Measurements from ENCODE around the gene PDE11A. TPM values are rescaled to one million over a fixed set of nuclear protein-coding genes. Genes with fewer than 3 reads are reported as not detected.
"Not testable (repeated sequence)": the region's sequence is repeated elsewhere in the genome, so short reads cannot be mapped to it uniquely, and the experiment has no call there.

The PDE11A gene
- total RNA-seq, 1 donor from 2014 or later: 2.0 TPM

DNA sequence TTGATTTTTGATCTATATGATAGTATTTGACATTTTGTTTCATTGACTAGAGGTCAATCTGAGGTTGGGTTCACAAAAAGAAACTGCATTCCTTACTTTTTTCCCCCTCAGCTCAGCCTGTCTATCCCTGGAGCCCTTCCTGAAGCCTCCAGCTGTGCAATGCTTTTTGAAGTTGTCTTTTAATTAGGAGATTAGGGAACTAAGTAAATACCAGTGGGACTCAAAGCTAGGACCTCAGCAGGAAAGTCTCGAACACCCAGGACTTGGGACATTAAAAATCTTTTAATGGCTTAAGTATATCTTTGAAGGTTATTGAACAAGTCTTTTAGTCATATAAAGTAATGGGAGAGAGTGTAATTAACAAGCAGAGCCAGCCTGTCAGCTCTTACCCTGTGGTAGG is 220.2 kb downstream of the PDE11A start:
- peaks cover 3% of the 10 kb centered on the region for H3K9me3 Mint-ChIP-seq
- TF ChIP-seq, protein P1, sequence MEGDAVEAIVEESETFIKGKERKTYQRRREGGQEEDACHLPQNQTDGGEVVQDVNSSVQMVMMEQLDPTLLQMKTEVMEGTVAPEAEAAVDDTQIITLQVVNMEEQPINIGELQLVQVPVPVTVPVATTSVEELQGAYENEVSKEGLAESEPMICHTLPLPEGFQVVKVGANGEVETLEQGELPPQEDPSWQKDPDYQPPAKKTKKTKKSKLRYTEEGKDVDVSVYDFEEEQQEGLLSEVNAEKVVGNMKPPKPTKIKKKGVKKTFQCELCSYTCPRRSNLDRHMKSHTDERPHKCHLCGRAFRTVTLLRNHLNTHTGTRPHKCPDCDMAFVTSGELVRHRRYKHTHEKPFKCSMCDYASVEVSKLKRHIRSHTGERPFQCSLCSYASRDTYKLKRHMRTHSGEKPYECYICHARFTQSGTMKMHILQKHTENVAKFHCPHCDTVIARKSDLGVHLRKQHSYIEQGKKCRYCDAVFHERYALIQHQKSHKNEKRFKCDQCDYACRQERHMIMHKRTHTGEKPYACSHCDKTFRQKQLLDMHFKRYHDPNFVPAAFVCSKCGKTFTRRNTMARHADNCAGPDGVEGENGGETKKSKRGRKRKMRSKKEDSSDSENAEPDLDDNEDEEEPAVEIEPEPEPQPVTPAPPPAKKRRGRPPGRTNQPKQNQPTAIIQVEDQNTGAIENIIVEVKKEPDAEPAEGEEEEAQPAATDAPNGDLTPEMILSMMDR (conservative IDR thresholded peaks at IDR 0.05): no peak
- no peak overlapping the region for H3K4me3 Mint-ChIP-seq
- no peak overlapping the region for H3K27ac Mint-ChIP-seq
- no peak for DNase-seq (ENCODE audit: extremely low spot score, unreplicated experiment)
- H3K4me1 Mint-ChIP-seq (ENCODE audit: unreplicated experiment): peaks cover 10% of the 10 kb centered on the region
- no peaks in the 10 kb centered on the region for H3K27me3 Mint-ChIP-seq
- no peaks in the 10 kb centered on the region for H3K36me3 Mint-ChIP-seq

DNA sequence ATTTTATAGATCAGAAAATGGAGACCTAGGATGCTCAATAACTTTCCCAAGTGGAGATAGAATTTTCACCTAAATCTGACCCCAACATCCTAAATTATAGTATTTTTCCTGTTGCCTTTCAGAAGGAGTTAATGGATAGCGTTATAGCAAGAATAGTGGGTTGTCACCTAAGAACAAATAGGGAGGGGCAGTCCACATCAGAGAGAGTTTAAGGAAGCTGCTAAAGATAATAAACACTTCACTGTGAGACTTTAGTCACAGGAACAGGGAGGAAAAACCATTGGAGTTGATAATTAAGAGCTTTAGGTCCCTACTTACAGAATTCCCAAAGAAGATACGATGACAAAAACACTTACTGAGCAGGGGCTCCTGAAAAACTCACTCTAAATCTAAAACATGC is 229.4 kb downstream of the PDE11A start:
- Mint-ChIP-seq H3K9me3 (no peaks in the 10 kb centered on the region), H3K4me3 (no peak overlapping the region), H3K4me1 (ENCODE audit: unreplicated experiment) (no peaks in the 10 kb centered on the region), H3K27ac (no peak overlapping the region), H3K36me3 (no peaks in the 10 kb centered on the region), H3K27me3 (peaks cover 3% of the 10 kb centered on the region)
- DNase-seq (ENCODE audit: extremely low spot score, unreplicated experiment): no peak
- TF ChIP-seq, protein P1 (conservative IDR thresholded peaks at IDR 0.05): no peak

DNA sequence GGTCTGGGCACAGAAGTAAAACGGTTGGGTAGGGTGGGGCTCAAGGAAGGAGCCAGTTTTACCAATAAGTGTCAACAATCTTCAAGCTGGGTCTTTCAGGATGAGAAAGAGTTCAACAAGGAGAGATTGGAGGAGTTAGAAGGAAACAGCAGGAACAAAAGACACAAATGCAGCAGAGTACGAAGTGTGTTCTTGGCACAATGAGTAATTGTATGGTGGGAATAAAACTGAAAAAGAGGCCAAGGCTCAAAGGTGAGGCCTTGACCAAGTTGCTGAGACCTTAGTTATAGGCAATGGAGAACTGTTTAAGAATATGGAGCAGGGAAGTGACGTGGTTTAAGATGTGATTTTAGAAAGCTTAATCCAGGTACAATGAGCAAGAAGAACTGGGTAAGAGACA is 230.3 kb downstream of the PDE11A start:
- Mint-ChIP-seq H3K36me3 (no peaks in the 10 kb centered on the region), H3K27me3 (peaks cover 3% of the 10 kb centered on the region), H3K9me3 (peaks cover 6% of the 10 kb centered on the region), H3K4me1 (ENCODE audit: unreplicated experiment) (no peaks in the 10 kb centered on the region), H3K27ac (no peak overlapping the region), H3K4me3 (no peak overlapping the region)
- DNase-seq (ENCODE audit: extremely low spot score, unreplicated experiment): no peak
- TF ChIP-seq, protein P1 (conservative IDR thresholded peaks at IDR 0.05): no peak

DNA sequence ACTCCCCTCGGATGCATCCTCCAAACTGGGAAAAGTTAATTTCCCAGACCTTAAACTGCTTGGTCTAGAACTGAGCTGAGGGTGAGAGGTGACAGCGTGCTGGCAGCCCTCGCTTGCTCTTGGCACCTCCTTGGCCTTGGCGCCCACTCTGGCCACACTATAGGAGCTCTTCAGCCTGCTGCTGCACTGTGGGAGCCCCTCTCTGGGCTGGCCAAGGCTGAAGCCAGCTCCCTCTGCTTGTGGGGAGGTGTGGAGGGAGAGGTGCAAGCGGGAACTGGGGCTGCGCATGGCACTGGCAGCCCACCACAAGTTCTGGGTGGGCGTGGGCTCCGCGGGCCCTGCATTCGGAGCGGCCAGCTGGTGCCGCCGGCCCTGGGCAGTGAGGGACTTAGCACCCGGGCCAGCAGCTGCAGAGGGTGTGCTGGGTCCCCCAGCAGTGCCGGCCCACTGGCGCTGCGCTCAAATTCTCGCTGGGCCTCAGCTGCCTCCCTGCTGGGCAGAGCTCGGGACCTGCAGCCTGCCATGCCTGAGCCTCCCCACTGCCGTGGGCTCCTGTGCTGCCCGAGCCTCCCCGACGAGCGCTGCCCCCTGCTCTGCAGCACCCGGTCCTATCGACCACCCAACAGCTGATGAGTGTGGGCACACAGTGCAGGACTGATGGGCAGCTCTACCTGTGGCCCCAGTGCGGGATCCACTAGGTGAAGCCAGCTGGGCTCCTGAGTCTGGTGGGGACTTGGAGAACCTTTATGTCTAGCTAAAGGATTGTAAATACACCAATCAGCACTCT is 237.0 kb downstream of the PDE11A start:
- H3K27ac Mint-ChIP-seq; H3K4me3 Mint-ChIP-seq; H3K4me1 Mint-ChIP-seq (ENCODE audit: unreplicated experiment); DNase-seq (ENCODE audit: extremely low spot score, unreplicated experiment); H3K36me3 Mint-ChIP-seq; H3K27me3 Mint-ChIP-seq: not testable (repeated sequence)
- H3K9me3 Mint-ChIP-seq: peaks cover 14% of the 10 kb centered on the region

DNA sequence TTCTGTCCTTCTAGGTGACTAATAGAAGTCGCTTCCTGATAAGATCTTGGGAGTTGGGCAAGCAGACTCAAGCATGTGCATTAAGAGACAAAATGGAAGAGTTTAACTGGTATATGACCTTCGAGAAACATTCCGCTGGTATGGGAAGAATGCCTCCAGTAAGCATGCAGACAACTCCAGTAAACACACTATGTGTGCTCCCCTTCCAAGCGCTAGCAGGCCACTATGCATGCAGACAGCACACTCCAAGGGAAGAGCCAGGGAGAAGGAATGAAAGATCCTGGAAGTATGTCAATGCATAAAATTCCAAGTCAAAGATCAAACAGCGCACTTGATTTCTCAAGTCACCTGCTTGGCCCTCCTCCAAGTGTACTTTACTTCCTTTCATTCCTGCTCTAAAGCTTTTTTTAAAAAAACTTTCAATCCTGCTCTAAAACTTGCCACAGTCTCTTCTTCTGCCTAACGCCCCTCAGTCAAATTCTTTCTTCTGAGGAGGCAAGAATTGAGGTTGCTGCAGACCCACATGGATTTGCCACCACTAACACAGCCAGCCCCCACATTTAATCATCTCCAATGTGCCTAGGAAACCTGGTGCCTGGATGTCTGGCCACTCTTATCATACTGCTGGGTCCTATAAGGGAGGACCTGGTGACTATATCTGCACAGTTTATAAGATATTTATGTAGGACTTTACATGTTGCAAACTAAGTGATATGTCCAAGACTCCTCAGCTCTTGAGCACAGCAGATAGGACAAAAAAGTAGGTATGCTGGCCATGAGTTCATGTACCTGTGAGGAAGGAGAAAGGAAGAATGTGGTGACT is 239.8 kb downstream of the PDE11A start:
- Mint-ChIP-seq H3K36me3 (no peaks in the 10 kb centered on the region), H3K4me1 (ENCODE audit: unreplicated experiment) (no peaks in the 10 kb centered on the region), H3K27me3 (no peaks in the 10 kb centered on the region), H3K4me3 (no peak overlapping the region), H3K27ac (no peak overlapping the region), H3K9me3 (peaks cover 14% of the 10 kb centered on the region)
- DNase-seq (ENCODE audit: extremely low spot score, unreplicated experiment): no peak
- TF ChIP-seq, protein P1 (conservative IDR thresholded peaks at IDR 0.05): no peak

DNA sequence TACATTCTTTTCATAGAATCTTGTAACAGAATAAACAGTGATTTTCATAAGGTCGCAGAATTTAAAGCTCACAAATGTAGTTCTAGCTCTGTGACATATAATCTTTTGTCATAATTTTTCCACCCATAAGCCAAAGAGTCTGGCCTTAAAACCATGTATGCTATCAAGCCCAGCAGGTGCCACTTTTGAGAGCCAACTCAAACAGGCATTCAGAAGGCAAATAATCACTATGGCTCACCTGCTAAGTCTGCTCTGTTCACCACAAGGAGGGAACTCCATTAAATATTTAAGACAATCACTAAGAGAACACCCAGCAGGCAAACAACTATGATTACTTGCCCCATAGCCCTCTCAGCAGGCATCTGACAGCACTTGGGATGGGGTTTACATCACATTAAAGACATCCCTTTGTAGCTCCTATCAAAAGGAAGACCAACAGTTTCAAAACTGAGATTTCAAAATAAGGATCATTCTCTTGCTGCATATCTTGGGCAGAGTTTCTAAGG is 241.6 kb downstream of the PDE11A start:
- Mint-ChIP-seq H3K4me3 (no peak overlapping the region), H3K27ac (no peak overlapping the region), H3K4me1 (ENCODE audit: unreplicated experiment) (no peaks in the 10 kb centered on the region)

More for the DNA sequence above, 241.6 kb downstream of the PDE11A start:
- Mint-ChIP-seq H3K36me3 (no peaks in the 10 kb centered on the region), H3K27me3 (no peaks in the 10 kb centered on the region), H3K9me3 (peaks cover 3% of the 10 kb centered on the region)
- TF ChIP-seq, protein P1 (conservative IDR thresholded peaks at IDR 0.05): no peak
- DNase-seq (ENCODE audit: extremely low spot score, unreplicated experiment): no peak

Data from type B pancreatic cell (in vitro differentiated cells).